HG03135 (cell line): ENCODE data around the gene CHM.
"Not testable (repeated sequence)": the region's sequence is repeated elsewhere in the genome, so short reads cannot be mapped to it uniquely, and the experiment has no call there.

Experiments
- ATAC-seq: cut with Tn5 transposase; IDR thresholded peaks from one replicate; pipeline ENCODE4 v1.9.1; 2021; ENCODE audit warnings: mild to moderate bottlenecking, moderate library complexity; ENCODE audit not compliant: unreplicated experiment

Gene CHM

GRCh38 chrX:85996555-85996954 lies 50.8 kb downstream of the CHM start:
- no peak for ATAC-seq

- no peak for ATAC-seq
These were observed 51.7 kb downstream of the CHM start for GRCh38 chrX:85995641-85996040.

GRCh38 chrX:85994797-85995196 lies 52.6 kb downstream of the CHM start:
- ATAC-seq, result no peak

- no peak for ATAC-seq
These were observed 53.1 kb downstream of the CHM start for GRCh38 chrX:85994228-85994627.

GRCh38 chrX:85993539-85994197 lies 53.7 kb downstream of the CHM start:
- no peak for ATAC-seq

DNA sequence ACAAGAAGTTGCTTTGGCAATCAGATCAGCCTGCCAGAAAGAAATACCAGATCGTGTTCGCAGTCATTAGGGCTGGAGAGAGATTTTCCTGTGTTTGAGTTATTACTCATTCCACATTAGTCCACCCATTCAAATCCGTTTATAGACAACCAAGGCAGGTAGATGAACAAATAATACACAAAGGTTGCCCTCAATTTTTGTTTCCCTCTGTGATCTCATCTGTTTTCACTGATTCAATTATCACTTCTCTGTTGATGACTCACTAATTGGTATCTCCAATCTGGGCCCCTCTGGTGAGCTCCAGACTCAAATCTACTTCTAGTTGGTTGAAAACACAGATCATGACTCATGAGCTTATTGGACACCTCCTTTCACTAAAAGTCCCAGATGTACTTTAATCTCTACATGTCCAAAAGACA lies 54.5 kb downstream of the CHM start:
- ATAC-seq, result no peak

DNA sequence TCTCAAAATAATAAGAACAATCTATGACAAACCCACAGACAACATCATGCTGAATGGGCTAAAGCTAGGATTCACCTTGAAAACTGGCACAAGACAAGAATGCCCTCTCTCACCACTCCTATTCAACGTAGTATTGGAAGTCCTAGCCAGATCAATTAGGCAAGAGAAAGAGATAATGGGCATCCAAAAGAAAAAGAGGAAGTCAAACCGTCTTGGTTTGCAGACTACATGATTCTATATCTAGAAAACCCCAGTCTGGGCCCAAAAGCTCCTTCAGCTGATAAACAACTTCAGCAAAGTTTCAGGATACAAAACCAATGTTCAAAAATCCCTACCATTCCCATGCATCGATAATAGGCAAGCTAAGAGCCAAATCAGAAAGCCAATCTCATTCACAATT lies 59.0 kb downstream of the CHM start:
- ATAC-seq, result no peak

GRCh38 chrX:85980286-85980685 lies 67.1 kb downstream of the CHM start:
- no peak for ATAC-seq

DNA sequence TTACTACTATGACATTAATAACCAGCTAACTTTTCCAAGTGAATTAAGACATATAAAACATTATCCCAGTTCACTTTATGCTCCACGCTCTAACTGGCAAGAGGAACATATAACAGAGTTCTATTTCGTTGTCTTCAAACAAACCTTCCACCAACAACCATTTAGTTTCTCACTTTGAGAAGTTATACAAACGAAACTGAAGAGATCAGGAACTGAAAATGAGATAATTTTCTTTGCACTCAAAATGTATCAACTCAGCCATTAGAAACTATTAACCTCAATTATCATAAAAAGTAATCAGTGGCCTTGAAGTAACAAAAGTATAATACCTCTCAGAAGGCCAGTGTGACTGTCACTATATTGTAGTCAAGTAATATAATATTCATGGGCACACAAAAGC lies 70.1 kb downstream of the CHM start:
- ATAC-seq, result peak; percentile 91

DNA sequence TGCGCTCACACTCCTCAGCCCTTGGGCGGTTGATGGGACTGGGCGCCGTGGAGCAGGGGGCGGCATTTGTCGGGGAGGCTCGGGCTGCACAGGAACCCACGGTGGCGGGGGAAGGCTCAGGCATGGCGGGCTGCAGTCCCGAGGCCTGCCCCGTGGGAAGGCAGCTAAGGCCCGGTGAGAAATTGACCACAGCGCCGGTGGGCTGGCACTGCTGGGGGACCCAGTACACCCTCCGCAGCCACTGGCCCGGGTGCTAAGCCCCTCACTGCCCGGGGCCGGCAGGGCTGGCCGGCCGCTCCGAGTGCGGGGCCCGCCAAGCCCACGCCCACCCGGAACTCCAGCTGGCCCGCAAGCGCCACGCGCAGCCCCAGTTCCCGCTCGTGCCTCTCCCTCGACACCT lies 75.0 kb downstream of the CHM start:
- not testable (repeated sequence) for ATAC-seq

- ATAC-seq, result no peak
These were observed 82.6 kb downstream of the CHM start for GRCh38 chrX:85964744-85965143.

DNA sequence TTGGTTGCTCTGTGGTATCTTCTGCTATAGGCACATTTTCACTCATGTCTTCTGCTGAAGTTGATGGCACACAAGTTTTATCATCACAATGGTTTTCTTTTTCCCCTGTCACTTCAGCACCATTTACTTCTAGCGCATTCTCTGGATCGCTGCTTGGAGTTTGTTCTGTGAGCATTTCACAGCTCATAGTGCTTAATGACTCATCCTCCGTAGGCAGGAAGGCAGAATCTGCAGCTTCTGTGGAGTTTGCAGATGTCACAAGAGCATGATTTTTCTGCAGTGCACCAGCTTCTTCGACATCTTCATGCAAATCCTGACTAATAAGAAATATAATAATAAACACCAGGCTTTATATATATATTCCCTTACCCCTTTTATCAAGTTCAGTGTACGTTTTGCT lies 83.6 kb downstream of the CHM start:
- ATAC-seq, result no peak

DNA sequence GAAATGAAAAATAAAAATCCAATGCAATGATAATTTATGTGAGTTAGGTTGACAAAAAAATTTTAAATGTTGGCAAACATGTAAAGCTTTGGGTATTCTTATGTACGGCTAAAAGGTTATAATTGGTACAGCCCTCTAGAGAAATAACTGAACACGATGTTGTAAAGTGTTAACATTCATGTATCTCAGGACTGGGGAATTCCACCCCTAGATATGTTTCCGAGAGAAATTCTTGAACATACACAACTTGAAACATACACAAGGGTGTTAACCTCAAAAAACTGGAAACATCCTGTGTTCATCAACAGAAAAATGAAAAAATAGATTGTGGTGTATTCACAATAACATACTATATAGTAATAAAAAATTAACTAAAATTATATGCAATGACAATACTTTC lies 91.8 kb downstream of the CHM start:
- no peak for ATAC-seq

DNA sequence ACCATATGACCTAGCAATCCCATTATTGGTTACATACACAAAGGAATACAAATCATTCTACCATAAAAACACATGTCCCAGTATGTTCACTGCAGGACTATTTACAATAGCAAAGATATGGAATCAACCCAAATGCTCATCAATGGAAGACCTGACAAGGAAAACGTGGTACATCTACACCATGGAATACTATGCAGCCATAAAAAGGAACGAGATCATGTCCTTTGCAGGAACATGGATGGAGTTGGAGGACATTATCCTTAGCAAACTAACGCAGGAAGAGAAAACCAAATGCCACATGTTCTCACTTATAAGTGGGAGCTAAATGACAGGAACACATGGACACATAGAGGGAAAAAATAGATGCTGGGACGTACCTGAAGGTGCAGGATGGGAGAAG lies 102.6 kb downstream of the CHM start:
- ATAC-seq, result not testable (repeated sequence)

DNA sequence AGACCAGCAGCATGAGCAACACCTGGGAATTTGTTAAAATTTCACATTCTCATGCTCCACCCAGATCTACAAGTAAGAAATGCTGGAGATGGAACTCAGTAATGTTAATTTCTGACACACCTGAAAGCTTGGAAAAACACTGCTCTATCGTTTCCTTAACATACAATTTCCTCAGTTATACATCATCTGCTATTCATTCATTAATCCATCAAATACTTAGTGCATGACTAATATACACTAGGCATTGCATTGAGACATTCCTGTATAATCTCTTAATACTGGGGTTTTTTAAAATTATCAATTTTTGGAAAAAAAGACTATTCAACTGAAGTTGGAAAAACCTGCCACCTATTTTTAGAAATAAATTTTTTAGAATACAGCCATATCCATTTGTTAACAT lies 106.1 kb downstream of the CHM start:
- no peak for ATAC-seq

DNA sequence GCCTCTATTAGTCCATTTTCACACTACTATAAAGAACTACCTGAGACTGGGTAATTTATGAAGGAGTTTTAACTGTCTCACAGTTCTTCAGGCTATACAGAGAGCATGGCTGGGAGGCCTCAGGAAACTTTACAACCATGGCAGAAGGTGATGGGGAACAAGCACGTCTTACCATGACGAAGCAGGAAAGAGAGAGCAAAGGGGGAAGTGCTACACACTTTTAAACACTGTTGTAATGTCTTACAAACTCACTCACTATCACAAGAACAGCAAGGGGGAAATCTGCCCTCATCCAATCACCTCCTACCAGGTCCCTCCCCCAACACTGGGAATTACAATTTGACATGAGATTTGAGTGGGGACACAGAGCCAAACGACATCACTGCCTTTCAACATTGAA lies 107.4 kb downstream of the CHM start:
- ATAC-seq, result not testable (repeated sequence)

- not testable (repeated sequence) for ATAC-seq
These were observed 113.0 kb downstream of the CHM start for GRCh38 chrX:85934399-85934798.

DNA sequence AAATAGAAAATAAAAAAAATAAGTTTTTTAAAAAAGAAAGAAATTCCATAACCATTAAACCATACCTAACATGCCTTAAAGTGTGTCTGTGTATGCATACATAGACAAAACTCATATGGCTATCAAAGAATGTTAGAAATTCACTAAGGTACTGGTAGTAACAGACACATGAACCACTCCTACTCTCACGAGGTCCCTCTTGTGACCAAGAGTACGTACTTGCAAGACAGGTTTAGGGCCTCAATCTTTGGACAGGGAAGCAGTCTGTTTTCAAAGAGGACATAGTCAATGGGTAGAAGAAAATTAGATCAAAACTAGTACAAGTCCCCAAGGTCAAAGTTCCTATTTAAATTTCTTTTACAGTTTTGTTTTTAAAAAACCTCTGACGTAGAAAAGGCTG lies 117.3 kb downstream of the CHM start:
- ATAC-seq, result no peak

GRCh38 chrX:85928606-85929005 lies 118.8 kb downstream of the CHM start:
- no peak for ATAC-seq

- no peak for ATAC-seq
These were observed 119.6 kb downstream of the CHM start for GRCh38 chrX:85927740-85928139.

- no peak for ATAC-seq
These were observed 124.5 kb downstream of the CHM start for GRCh38 chrX:85922821-85923220.

- ATAC-seq, result not testable (repeated sequence)
These were observed 130.6 kb downstream of the CHM start for GRCh38 chrX:85916656-85917280.

DNA sequence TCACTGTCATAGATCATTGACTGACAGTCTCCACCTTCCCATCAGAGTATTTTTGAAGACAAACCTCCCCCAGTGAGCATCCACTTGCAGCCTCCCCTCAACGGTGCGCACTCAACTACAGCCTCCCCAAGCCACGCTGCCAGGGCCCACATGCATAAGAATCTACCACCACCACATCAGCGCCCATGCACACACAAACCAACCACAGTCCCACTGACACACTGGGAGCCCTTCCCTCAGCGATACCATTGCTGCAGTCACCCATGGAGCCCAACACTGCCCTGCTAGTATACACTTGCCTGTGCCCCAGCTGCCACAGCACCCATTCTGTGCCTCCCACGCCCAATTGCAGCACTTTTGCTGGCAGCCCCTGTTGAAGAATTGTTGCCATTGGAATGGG lies 132.9 kb downstream of the CHM start:
- no peak for ATAC-seq
